Fibroblast of lung (primary cell): ENCODE results near the gene AGK. TPM values are rescaled to one million over a fixed set of nuclear protein-coding genes. Genes with fewer than 3 reads are reported as not detected.
A peak's percentile ranks its signal among the peaks of the same experiment; 100 is the strongest.

Experiments
- DNase-seq, 2 donors: peaks; one replicate each; pipeline versions ENCODE4 v3.0.0 to v3.0.0-alpha.2; 2010; ENCODE audit warnings: low read depth in 2 of 2
- H2AFZ ChIP-seq: 2 replicates; pipeline ENCODE4 v1.5.1; 2012; ENCODE audit warnings: low read length, control low read depth, inconsistent platforms
- H3K27ac ChIP-seq: 2 replicates; pipeline ENCODE4 v1.5.1; 2011; ENCODE audit warnings: low read length, control low read depth; ENCODE audit not compliant: insufficient read depth
- H3K27me3 ChIP-seq: 2 replicates; pipeline ENCODE4 v1.5.1; 2011; ENCODE audit warnings: mild to moderate bottlenecking, low read length; ENCODE audit not compliant: control insufficient read depth, insufficient read depth
- H3K36me3 ChIP-seq: 2 replicates; pipeline ENCODE4 v1.5.1; 2011; ENCODE audit warnings: low read length; ENCODE audit not compliant: control insufficient read depth, insufficient read depth
- H3K4me1 ChIP-seq: 2 replicates; pipeline ENCODE4 v1.5.1; 2011; ENCODE audit warnings: low read length; ENCODE audit not compliant: control insufficient read depth, insufficient read depth; ENCODE audit errors: extremely low read depth
- H3K4me2 ChIP-seq: 2 replicates; pipeline ENCODE4 v1.5.1; 2011; ENCODE audit warnings: low read length, control low read depth; ENCODE audit not compliant: insufficient read depth; ENCODE audit errors: extremely low read depth
- H3K4me3 ChIP-seq, 4 experiments: fragments of 200-600 bp in 1 of 4; sonication (generic) in 1 of 4; replicated peaks in 1 of 4; 2 replicates each; pipeline ENCODE4 v1.5.1; 2011 to 2016; ENCODE audit warnings: low read length in 4 of 4, low read depth in 3 of 4, mild to moderate bottlenecking in 3 of 4, control low read depth in 2 of 4, inconsistent platforms in 1 of 4, mixed read lengths in 1 of 4; ENCODE audit not compliant: insufficient read depth in 1 of 4; ENCODE audit errors: control extremely low read depth in 1 of 4
- H3K79me2 ChIP-seq: 2 replicates; pipeline ENCODE4 v1.5.1; 2012; ENCODE audit warnings: mild to moderate bottlenecking, low read length, inconsistent platforms; ENCODE audit not compliant: control insufficient read depth, insufficient read depth
- H3K9ac ChIP-seq: 2 replicates; pipeline ENCODE4 v1.5.1; 2011; ENCODE audit warnings: mild to moderate bottlenecking, low read length, control low read depth; ENCODE audit not compliant: insufficient read depth
- H3K9me3 ChIP-seq: 2 replicates; pipeline ENCODE4 v1.5.1; 2012; ENCODE audit warnings: low read depth, low read length; ENCODE audit not compliant: control insufficient read depth, insufficient read depth
- H4K20me1 ChIP-seq: 2 replicates; pipeline ENCODE4 v1.5.1; 2011; ENCODE audit warnings: low read length; ENCODE audit not compliant: control insufficient read depth, insufficient read depth; ENCODE audit errors: extremely low read depth
- EZH2 ChIP-seq: IDR thresholded peaks from 2 replicates; pipeline ENCODE4 v1.5.1; 2012; ENCODE audit warnings: low read length, control low read depth, mild to moderate bottlenecking; ENCODE audit errors: missing control alignments
- polyA plus RNA-seq, 2 donors: library from polyadenylated mRNA; depleted of rRNA in 1 of 2; stranded (reverse) in 1 of 2; unstranded in 1 of 2; fragments of >200 nt; gene quantifications; 2 replicates each; pipeline ENCODE4 v1.2.1, GENCODE V29; 2011 to 2012; ENCODE audit warnings: missing spikeins in 1 of 2
- total RNA-seq: library from RNA; depleted of rRNA; stranded (reverse); fragments of >200 nt; gene quantifications from 2 replicates; pipeline ENCODE4 v1.2.1, GENCODE V29; 2014
- TF ChIP-seq, protein P1 (sequence below), 2 donors: IDR thresholded peaks in 1 of 2; conservative IDR thresholded peaks in 1 of 2; 1 replicate in 1 of 2; 2 replicates in 1 of 2; pipeline ENCODE4 v1.5.1; 2011 to 2012; ENCODE audit warnings: low read length in 2 of 2, control low read depth in 1 of 2, inconsistent platforms in 1 of 2, low read depth in 1 of 2, mild to moderate bottlenecking in 1 of 2

The AGK gene
- total and polyA plus RNA-seq, 2 donors (not counting 1 experiment from before 2014, with no cell fraction given) = 20.8 to 42.5 TPM

DNA sequence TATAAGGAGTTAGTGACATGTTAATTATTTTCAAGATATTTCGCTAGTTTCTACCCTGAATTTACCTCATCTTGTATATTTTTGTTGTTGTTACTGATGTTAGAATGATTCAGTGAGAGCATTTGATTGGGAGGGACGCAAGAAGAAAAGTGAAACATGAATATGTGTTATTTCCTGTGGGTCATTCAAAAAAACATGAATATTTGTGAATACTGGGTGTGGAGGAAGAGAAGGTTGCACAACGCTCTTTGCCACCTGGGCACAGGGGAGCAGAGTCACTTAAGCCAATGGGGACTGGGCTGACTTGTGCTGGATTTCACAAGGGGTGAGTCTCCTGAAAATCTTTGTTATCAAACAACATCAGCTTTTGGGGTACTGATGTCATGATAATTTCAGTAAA lies 39.5 kb downstream of the AGK start:
- no peaks in the 10 kb centered on the region for H3K4me1 ChIP-seq
- H4K20me1 ChIP-seq = no peaks in the 10 kb centered on the region
- H3K27me3 ChIP-seq = no peaks in the 10 kb centered on the region
- TF ChIP-seq EZH2 = no peak
- TF ChIP-seq, protein P1, sequence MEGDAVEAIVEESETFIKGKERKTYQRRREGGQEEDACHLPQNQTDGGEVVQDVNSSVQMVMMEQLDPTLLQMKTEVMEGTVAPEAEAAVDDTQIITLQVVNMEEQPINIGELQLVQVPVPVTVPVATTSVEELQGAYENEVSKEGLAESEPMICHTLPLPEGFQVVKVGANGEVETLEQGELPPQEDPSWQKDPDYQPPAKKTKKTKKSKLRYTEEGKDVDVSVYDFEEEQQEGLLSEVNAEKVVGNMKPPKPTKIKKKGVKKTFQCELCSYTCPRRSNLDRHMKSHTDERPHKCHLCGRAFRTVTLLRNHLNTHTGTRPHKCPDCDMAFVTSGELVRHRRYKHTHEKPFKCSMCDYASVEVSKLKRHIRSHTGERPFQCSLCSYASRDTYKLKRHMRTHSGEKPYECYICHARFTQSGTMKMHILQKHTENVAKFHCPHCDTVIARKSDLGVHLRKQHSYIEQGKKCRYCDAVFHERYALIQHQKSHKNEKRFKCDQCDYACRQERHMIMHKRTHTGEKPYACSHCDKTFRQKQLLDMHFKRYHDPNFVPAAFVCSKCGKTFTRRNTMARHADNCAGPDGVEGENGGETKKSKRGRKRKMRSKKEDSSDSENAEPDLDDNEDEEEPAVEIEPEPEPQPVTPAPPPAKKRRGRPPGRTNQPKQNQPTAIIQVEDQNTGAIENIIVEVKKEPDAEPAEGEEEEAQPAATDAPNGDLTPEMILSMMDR (conservative IDR thresholded peaks at IDR 0.05 in 1 of 2, IDR thresholded peaks at IDR 0.05 in 1 of 2; ENCODE audit: low read depth in 1 of 2, low read length in 2 of 2) = no peak
- H3K4me3 ChIP-seq = no peak overlapping the region
- H3K27ac ChIP-seq = no peak overlapping the region
- no peak overlapping the region for H3K4me2 ChIP-seq
- no peak overlapping the region for H2AFZ ChIP-seq
- no peaks in the 10 kb centered on the region for H3K9me3 ChIP-seq
- H3K79me2 ChIP-seq = no peaks in the 10 kb centered on the region
- no peak for DNase-seq
- no peak overlapping the region for H3K9ac ChIP-seq
- peaks cover 2% of the 10 kb centered on the region for H3K36me3 ChIP-seq

DNA sequence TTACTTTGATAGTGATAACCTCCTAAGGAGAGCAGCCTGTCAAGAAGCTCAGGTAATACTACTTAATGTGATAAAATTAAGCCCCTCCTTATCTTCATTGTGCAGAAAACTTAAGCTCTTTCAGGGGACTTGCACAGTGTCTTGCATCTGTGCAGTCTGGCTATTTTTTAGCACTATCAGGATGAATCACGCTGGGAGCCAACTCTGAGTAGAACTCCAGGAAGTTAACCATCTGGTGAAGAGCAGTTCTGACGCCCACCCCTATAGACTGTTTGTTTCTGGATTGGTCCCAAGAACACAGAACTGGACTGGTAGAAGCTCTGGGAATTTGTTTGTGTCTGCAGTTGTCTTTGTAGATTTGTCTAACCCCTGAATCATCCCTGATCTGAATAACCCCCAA lies 41.9 kb downstream of the AGK start:
- DNase-seq = peak; percentile 75 to 86
- no peaks in the 10 kb centered on the region for H4K20me1 ChIP-seq
- no peaks in the 10 kb centered on the region for H3K9me3 ChIP-seq
- H3K4me2 ChIP-seq = no peak overlapping the region
- no peak overlapping the region for H3K9ac ChIP-seq
- no peaks in the 10 kb centered on the region for H3K27me3 ChIP-seq
- peaks cover 3% of the 10 kb centered on the region for H3K36me3 ChIP-seq
- H2AFZ ChIP-seq = no peak overlapping the region
- no peaks in the 10 kb centered on the region for H3K79me2 ChIP-seq
- no peak for TF ChIP-seq EZH2
- TF ChIP-seq, protein P1 (conservative IDR thresholded peaks at IDR 0.05 in 1 of 2, IDR thresholded peaks at IDR 0.05 in 1 of 2; ENCODE audit: low read depth in 1 of 2, low read length in 2 of 2) = no peak
- H3K4me3 ChIP-seq = no peak overlapping the region
- no peaks in the 10 kb centered on the region for H3K4me1 ChIP-seq
- no peak overlapping the region for H3K27ac ChIP-seq

DNA sequence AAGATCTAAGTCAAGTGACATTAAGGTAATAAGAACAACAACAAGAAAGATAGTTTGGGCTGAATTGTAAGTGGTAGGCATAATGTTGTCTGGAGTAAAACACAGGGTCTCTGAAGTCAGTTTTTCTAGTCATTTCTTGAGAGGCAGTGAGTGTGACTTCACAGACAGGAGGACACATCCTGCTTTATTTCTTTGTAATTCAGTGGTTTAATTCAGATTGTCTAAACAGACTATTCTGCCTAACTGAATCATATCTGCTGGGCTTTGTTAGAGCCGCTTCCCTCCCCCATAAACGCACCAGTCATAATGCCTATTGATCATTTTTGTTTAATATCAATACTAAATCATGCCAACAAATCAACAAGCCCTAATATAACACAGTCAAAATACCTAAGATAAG lies 46.8 kb downstream of the AGK start:
- H3K79me2 ChIP-seq = no peaks in the 10 kb centered on the region
- no peaks in the 10 kb centered on the region for H3K9me3 ChIP-seq
- no peak overlapping the region for H3K4me3 ChIP-seq
- H3K4me2 ChIP-seq = no peak overlapping the region
- no peaks in the 10 kb centered on the region for H4K20me1 ChIP-seq
- no peak overlapping the region for H2AFZ ChIP-seq
- peaks cover 3% of the 10 kb centered on the region for H3K36me3 ChIP-seq
- no peaks in the 10 kb centered on the region for H3K27me3 ChIP-seq
- TF ChIP-seq, protein P1 (conservative IDR thresholded peaks at IDR 0.05 in 1 of 2, IDR thresholded peaks at IDR 0.05 in 1 of 2; ENCODE audit: low read depth in 1 of 2, low read length in 2 of 2) = no peak
- no peak for TF ChIP-seq EZH2
- H3K9ac ChIP-seq = no peak overlapping the region
- no peak for DNase-seq
- no peak overlapping the region for H3K27ac ChIP-seq
- H3K4me1 ChIP-seq = no peaks in the 10 kb centered on the region
